GM12878 (cell line): ENCODE measurements around the gene N4BP2L2. TPM values are rescaled to one million over a fixed set of nuclear protein-coding genes. Genes with fewer than 3 reads are reported as not detected.

Experiments
- ATAC-seq: fragments of 200-7000 bp; cut with Tn5 transposase; 3 replicates; pipeline ENCODE4 v1.9.1; 2020; ENCODE audit warnings: mild to moderate bottlenecking, moderate library complexity
- BruUV-seq: library from RNA; stranded (reverse); fragments of 400-500 nt; replicated peaks from 2 replicates; lab custom pipeline; 2021; lab: Mats Ljungman, UMichigan
- CTCF ChIA-PET: fragments of 300-600 bp; sonication (Branson Sonifier 250); formaldehyde crosslinking; extraction: SDS; loops from one replicate; lab custom pipeline; 2021; ENCODE audit warnings: inconsistent platforms; lab: Yijun Ruan, JAX
- POLR2A ChIA-PET: fragments of 350-600 bp; formaldehyde crosslinking; extraction: SDS; loops from one replicate; lab custom pipeline; 2021; ENCODE audit warnings: inconsistent platforms; lab: Charles Lee
- RAD21 ChIA-PET: fragments of 300-600 bp; sonication (Branson Sonifier 250); formaldehyde crosslinking; loops from one replicate; lab custom pipeline; 2023; ENCODE audit warnings: antibody characterized with exemption; ENCODE audit not compliant: unreplicated experiment; lab: Charles Lee
- SMC1A ChIA-PET: fragments of 300-600 bp; sonication (Branson Sonifier 250); formaldehyde crosslinking; loops from one replicate; lab custom pipeline; 2023; ENCODE audit not compliant: unreplicated experiment, uncharacterized antibody; lab: Charles Lee
- DNase-seq: peaks from one replicate; pipeline ENCODE4 v3.0.0-alpha.2; 2011; ENCODE audit warnings: low read depth, low spot score
- FAIRE-seq: peaks from 3 replicates; lab custom pipeline; 2011; peaks lifted over from hg19 to GRCh38; lab: Jason Lieb, UNC
- H2AFZ ChIP-seq: 2 replicates; pipeline ENCODE4 v1.6.0; 2011; ENCODE audit warnings: low read depth, low read length, control low read depth; ENCODE audit not compliant: control insufficient read depth
- H3K27ac ChIP-seq: 2 replicates; pipeline ENCODE4 v1.5.1; 2011; ENCODE audit warnings: control low read depth; ENCODE audit not compliant: control insufficient read depth, insufficient read depth
- H3K27me3 ChIP-seq, 2 experiments: replicated peaks in 1 of 2; 2 replicates each; pipeline versions ENCODE4 v1.6.0 to v1.6.1; 2011; ENCODE audit warnings: low read length in 1 of 2; ENCODE audit not compliant: control insufficient read depth in 2 of 2, insufficient read depth in 2 of 2
- H3K36me3 ChIP-seq, 2 experiments: 2 replicates each; pipeline ENCODE4 v1.5.1; 2011; ENCODE audit warnings: low read length in 1 of 2; ENCODE audit not compliant: control insufficient read depth in 2 of 2, insufficient read depth in 2 of 2
- H3K4me1 ChIP-seq: 2 replicates; pipeline ENCODE4 v1.6.1; 2011; ENCODE audit warnings: mild to moderate bottlenecking, low read length, moderate library complexity, mixed read lengths; ENCODE audit not compliant: control insufficient read depth, insufficient read depth
- H3K4me2 ChIP-seq: 2 replicates; pipeline ENCODE4 v1.6.0; 2011; ENCODE audit warnings: control low read depth; ENCODE audit not compliant: control insufficient read depth, insufficient read depth
- H3K4me3 ChIP-seq: fragments of 200-600 bp; sonication (generic); 2 replicates; pipeline ENCODE4 v1.5.1; 2016
- H3K79me2 ChIP-seq: 2 replicates; pipeline ENCODE4 v1.6.0; 2011; ENCODE audit warnings: low read length; ENCODE audit not compliant: control insufficient read depth, insufficient read depth
- H3K9ac ChIP-seq: 2 replicates; pipeline ENCODE4 v1.8.0; 2011; ENCODE audit warnings: low read length, control low read depth, mixed read lengths; ENCODE audit not compliant: control insufficient read depth, insufficient read depth
- H3K9me3 ChIP-seq: replicated peaks from 3 replicates; pipeline ENCODE4 v1.5.1; 2011; ENCODE audit warnings: mild to moderate bottlenecking, low read length; ENCODE audit not compliant: control insufficient read depth, insufficient read depth
- H4K20me1 ChIP-seq: 2 replicates; pipeline ENCODE4 v1.6.0; 2011; ENCODE audit not compliant: control insufficient read depth, insufficient read depth
- CHD4 ChIP-seq: fragments of 200-600 bp; sonication (generic); IDR thresholded peaks from 2 replicates; pipeline ENCODE4 v1.6.1; 2016; ENCODE audit warnings: mild to moderate bottlenecking
- MTA3 ChIP-seq: IDR thresholded peaks from 2 replicates; pipeline ENCODE4 v1.6.1; 2012; ENCODE audit warnings: low read length, inconsistent platforms, borderline replicate concordance
- PAX5 ChIP-seq: IDR thresholded peaks from 2 replicates; pipeline ENCODE4 v1.6.1; 2011; ENCODE audit warnings: low read depth, low read length, borderline replicate concordance
- PML ChIP-seq: IDR thresholded peaks from 2 replicates; pipeline ENCODE4 v1.6.1; 2012; ENCODE audit warnings: low read length, inconsistent platforms
- SIX5 ChIP-seq: IDR thresholded peaks from 2 replicates; pipeline ENCODE4 v1.6.1; 2011; ENCODE audit warnings: mild to moderate bottlenecking, low read depth, low read length, moderate library complexity; ENCODE audit not compliant: severe bottlenecking
- SMAD1 ChIP-seq: fragments of 450-650 bp; IDR thresholded peaks from 2 replicates; pipeline ENCODE4 v1.6.1; 2018; ENCODE audit warnings: mild to moderate bottlenecking, low read depth; ENCODE audit not compliant: partially characterized antibody
- ZZZ3 ChIP-seq: IDR thresholded peaks from 2 replicates; pipeline ENCODE4 v1.6.1; 2011; ENCODE audit warnings: low read depth; ENCODE audit not compliant: control insufficient read depth, insufficient read length
- WGBS: methylation state at CpG from one replicate; pipeline ENCODE4 v1.1.6; 2016; ENCODE audit warnings: low lambda C conversion rate; ENCODE audit not compliant: insufficient replicate concordance, insufficient coverage; ENCODE audit errors: missing lambda C conversion rate; 5-methylcytosine and 5-hydroxymethylcytosine counted together
- in situ Hi-C: fragments of 300-500 bp; cut with MboI; formaldehyde crosslinking; loops from 9 replicates; pipeline ENCODE4 v1.14.3; 2018; ENCODE audit warnings: mixed read lengths
- intact Hi-C: fragments of 100-400 bp; cut with micrococcal nuclease; formaldehyde crosslinking; loops from one replicate; pipeline ENCODE4 v1.14.2; 2022; ENCODE audit not compliant: unreplicated experiment
- polyA plus RNA-seq, 11 experiments: library from polyadenylated mRNA; depleted of rRNA in 4 of 11; unstranded in 6 of 11; stranded (reverse) in 5 of 11; fragments of >200 nt; fragmentation: Nextera tagmentation in 4 of 11; fragmentation: Illumina TruSeq in 1 of 11; extraction: Ambion mirVana in 4 of 11; extraction: Trizol in 1 of 11; gene quantifications; 1 replicate in 1 of 11; 2 replicates in 10 of 11; pipeline versions ENCODE4 v1.2.1 to v1.2.3, GENCODE V29; 2011 to 2016; ENCODE audit warnings: inconsistent platforms in 2 of 11, missing spikeins in 2 of 11, low read depth in 1 of 11
- total RNA-seq, 4 experiments: library from RNA; depleted of rRNA in 3 of 4; stranded (reverse); fragments of >200 nt in 3 of 4; fragmentation: Illumina TruSeq in 1 of 4; extraction: Trizol in 1 of 4; gene quantifications; 2 replicates each; pipeline versions ENCODE4 v1.2.1 to v1.2.3, GENCODE V29; 2013 to 2021
- TF ChIP-seq, protein P1 (sequence below): fragments of 450-650 bp; IDR thresholded peaks from 2 replicates; pipeline ENCODE4 v1.6.1; 2016; ENCODE audit warnings: mild to moderate bottlenecking

The N4BP2L2 gene
- total and polyA plus RNA-seq, 10 of the 15 experiments (the other 5 are each of a cell fraction or from before 2014, with no cell fraction given), result 41.7 to 87.1 (median 61.2) TPM

DNA sequence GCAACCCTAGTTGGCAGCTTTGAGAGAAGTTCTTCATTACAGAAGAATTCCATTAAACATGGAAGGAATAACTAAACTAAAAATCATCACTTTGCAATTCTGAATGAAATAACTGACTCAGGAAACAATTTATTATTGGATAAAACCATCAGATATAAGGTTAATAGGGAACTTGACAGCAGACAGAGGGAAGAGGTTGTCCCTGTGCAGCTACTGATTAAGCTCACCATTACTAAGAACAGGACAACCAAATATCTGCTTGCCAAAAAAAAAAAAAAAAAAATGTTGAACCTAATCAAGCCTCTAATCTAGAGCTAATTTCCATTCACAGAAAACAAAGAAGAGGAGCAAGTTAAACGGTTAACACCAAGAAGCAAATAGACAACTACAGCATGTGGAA is 12.8 kb downstream of the N4BP2L2 start:
- ATAC-seq, result no peak
- Histone ChIP-seq H3K4me1 (peaks cover 3% of the 10 kb centered on the region; the same call in 1 of the 2 replicates), H3K4me2 (no peak overlapping the region), H4K20me1 (no peaks in the 10 kb centered on the region), H3K27ac (no peak overlapping the region), H3K27me3 (no peaks in the 10 kb centered on the region), H3K9me3 (no peaks in the 10 kb centered on the region), H3K9ac (no peak overlapping the region), H3K36me3 (no peaks in the 10 kb centered on the region; a peak in 2 of 4 replicates), H3K79me2 (peaks cover 33% of the 10 kb centered on the region), H3K4me3 (no peak overlapping the region), H2AFZ (no peak overlapping the region)
- BruUV-seq, result no TSS peak
- intact Hi-C loops (no loop called here), in situ Hi-C loops (loop anchor here (25.0 kb wide), 1 partner anchor 1363 kb away; the partner anchor contains the start of gene HSPH1)
- DNase-seq, result no peak
- ChIA-PET POLR2A (no interaction called here), CTCF (interaction anchor here (0.9 to 1.5 kb wide), 2 partner anchors 57 to 125 kb away, joined by 3 to 4 read pairs; no protein-coding TSS in a partner anchor), RAD21 (interaction anchor here (1.2 kb wide), 1 partner anchor 55 kb away, joined by 6 read pairs; no protein-coding TSS in a partner anchor), SMC1A (interaction anchor here (1.0 kb wide), 1 partner anchor 125 kb away, joined by 4 read pairs; no protein-coding TSS in a partner anchor)
- WGBS, result 5% methylated on average over 1 of the region's 1 CpG
- FAIRE-seq, result no peak
- no peak for TF ChIP-seq SMAD1
- no peak for TF ChIP-seq ZZZ3
- no peak for TF ChIP-seq MTA3
- no peak for TF ChIP-seq PAX5
- no peak for TF ChIP-seq CHD4
- no peak for TF ChIP-seq PML
- no peak for TF ChIP-seq SIX5
- TF ChIP-seq, protein P1, sequence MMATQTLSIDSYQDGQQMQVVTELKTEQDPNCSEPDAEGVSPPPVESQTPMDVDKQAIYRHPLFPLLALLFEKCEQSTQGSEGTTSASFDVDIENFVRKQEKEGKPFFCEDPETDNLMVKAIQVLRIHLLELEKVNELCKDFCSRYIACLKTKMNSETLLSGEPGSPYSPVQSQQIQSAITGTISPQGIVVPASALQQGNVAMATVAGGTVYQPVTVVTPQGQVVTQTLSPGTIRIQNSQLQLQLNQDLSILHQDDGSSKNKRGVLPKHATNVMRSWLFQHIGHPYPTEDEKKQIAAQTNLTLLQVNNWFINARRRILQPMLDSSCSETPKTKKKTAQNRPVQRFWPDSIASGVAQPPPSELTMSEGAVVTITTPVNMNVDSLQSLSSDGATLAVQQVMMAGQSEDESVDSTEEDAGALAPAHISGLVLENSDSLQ, result no peak
